C4-2B (cell line): ENCODE measurements around the gene MAP3K13.

ENCODE experiments used
- H3K27ac ChIP-seq: fragments of 450-650 bp; 2 replicates; pipeline ENCODE4 v1.5.1; 2017
- ZFX ChIP-seq: fragments of 450-650 bp; IDR thresholded peaks from 2 replicates; pipeline ENCODE4 v1.6.1; 2017
- TF ChIP-seq, protein P1 (sequence below): fragments of 450-650 bp; conservative IDR thresholded peaks from 2 replicates; pipeline ENCODE4 v1.5.1; 2017; ENCODE audit warnings: mild to moderate bottlenecking

The MAP3K13 gene

DNA sequence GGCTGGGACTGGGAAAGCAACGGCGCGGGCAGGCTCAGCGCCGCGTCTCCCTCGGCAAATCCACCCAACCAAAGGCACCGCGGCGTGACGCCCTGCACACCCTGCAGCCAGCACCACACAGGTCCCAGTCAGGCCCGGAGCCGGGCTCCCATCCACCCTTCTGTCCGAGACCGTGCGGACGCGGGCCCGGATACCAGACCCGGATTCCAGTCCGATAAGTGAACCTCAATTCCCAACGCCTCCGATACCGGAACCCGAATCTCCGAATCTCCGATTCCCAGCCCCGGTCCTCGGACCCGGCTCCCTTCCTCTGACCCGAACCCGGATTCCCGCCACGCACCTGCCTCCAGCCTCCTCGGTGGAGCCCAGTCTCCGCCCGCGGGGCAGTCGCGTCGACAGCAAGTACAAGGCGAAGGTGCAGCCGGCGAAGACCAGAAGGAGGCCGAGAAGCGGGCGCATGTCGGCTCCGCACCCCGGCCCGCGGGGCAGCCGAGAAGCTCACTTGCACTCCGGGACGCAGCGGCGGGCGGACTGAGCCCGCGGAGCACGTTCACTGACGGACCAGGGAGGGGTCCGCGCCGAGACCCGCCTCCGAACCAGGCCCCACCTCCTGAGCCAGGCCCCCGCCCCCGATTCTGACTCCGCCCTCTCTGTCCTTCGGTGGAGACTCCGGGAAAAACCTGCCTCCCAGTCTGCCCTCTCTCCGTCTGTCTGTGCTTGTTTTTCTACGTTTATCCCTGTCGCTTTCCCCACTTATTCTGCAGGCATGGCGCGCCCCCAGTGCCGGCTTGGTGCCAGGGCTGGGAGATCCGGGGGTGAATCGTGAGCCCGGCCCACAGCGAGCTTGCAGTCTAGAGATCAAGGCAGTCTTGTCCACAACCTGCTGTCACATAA lies 135.8 kb downstream of the MAP3K13 start, which contains the start of gene TMEM41A:
Gene TMEM41A, minus strand, starts transcription at position 533 of the 894 bp plus-strand sequence. Its CDS starts 74 bp downstream, at position 459.
- peak within 1 kb of the TSS; percentile 87 for H3K27ac ChIP-seq
- TF ChIP-seq, protein P1, sequence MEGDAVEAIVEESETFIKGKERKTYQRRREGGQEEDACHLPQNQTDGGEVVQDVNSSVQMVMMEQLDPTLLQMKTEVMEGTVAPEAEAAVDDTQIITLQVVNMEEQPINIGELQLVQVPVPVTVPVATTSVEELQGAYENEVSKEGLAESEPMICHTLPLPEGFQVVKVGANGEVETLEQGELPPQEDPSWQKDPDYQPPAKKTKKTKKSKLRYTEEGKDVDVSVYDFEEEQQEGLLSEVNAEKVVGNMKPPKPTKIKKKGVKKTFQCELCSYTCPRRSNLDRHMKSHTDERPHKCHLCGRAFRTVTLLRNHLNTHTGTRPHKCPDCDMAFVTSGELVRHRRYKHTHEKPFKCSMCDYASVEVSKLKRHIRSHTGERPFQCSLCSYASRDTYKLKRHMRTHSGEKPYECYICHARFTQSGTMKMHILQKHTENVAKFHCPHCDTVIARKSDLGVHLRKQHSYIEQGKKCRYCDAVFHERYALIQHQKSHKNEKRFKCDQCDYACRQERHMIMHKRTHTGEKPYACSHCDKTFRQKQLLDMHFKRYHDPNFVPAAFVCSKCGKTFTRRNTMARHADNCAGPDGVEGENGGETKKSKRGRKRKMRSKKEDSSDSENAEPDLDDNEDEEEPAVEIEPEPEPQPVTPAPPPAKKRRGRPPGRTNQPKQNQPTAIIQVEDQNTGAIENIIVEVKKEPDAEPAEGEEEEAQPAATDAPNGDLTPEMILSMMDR: no peak; the same call in 1 of the 2 replicates
- TF ChIP-seq ZFX: peak; percentile 87

DNA sequence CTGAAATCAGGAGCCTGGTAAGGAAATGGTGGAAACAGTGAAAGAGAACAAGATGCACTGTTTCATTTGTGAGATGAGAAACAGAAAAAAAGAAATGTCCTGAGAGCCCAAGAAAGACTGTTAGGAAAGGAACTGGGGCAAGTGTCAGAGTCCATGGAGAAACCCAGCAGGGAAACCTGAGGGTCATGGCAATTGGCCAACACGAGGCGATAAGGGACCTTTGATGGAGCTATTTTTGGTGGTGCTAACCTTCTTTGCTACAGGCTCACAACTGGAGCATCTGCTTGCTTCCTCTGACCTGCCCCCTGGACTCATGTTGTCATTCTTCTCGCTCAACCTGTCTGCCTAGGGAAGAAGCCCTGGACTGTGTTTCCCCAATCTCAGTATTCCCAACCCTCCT lies 140.1 kb downstream of the MAP3K13 start:
- TF ChIP-seq, protein P1: no peak
- TF ChIP-seq ZFX: no peak
- H3K27ac ChIP-seq: no peak overlapping the region; the same call in 1 of the 2 replicates

DNA sequence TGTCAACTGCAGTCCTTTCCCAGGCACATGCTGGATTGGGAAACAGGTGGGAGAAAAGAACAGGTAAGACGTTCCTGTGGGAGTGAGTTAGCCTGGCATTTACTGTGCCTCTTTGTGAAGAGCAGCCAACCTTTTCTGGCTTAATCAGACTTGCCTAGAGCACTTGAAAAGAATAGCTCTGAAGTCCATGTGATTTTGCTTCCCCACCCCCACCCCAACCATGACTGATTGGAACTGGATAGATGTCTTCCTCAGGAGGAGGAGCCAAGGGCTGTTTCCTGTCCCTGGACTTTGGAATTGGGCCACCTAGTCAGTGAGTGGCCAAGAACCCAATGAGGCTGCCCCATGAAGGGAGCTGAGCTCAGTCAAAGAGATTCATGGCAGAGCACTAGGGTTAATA lies 140.6 kb downstream of the MAP3K13 start:
- no peak for TF ChIP-seq ZFX
- TF ChIP-seq, protein P1: no peak
- H3K27ac ChIP-seq: no peak overlapping the region; the same call in 1 of the 2 replicates

DNA sequence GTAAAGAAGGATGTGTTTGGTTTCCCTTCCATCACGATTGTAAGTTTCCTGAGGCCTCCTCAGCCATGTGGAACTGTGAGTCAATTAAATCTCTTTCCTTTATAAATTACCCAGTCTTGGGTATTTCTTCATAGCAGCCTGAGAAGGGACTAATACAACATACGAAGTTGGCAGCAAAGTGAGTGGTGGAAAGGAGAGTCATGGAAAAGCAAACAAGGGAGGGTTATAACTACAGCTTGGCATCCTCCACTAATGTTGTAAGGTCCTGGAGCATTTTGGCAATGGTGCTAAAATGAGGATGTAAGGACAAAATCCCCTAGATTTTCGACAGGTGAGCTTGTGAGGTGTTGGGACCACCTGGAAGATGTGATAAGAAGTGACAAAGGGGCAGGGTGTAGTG lies 141.7 kb downstream of the MAP3K13 start:
- no peak overlapping the region for H3K27ac ChIP-seq
- TF ChIP-seq ZFX: no peak
- TF ChIP-seq, protein P1: no peak

DNA sequence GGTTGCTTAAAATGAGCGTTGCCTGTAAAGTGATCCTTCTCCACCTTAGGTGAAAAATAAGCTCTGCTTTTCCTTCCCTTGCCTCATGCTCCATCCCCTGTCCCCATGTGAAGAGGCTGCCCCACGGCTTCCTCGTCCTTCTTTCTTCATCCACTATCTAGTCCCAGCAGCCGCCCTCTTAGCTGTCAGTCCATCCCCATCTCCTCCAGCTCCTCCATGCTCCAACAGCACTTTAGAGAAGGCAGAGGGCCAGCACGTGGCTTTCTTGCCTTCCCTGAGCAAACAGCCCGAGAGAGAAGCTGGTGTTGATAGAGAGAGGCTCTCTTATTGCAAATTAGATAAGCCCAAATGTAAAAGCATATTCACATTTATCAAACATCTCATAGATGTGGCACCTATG lies 144.9 kb downstream of the MAP3K13 start:
- TF ChIP-seq ZFX: no peak
- TF ChIP-seq, protein P1: no peak

DNA sequence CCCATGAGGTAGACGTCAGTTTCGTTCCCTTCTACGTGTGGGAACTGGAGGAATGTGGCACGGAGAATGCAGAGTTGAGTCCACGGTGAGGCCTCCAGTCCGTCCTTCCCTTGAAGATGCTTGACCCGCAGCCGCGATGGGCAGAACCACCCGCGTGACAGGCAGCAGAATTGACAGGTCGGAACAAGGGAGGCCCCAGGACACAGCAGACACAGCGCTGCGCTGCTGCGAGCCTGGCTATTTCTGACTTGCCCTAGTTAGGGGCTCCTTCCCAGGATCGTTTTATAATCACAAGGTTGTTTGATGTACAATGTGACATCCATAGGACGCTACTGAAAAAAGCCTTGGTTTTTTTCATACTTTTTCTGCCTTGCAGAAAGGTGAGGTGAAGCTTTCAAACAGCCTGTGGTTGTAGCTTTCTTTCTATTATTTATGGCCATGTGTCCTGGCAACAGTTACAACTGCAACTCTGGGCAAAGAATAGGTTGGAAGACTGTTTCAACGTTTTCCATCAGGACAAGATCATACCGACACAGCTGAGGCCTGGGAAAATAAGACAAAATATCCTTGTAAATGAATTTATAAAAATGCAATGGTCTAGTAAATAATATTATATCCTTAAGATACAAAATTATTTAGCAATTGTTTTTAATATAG lies 145.5 kb downstream of the MAP3K13 start:
- no peak overlapping the region for H3K27ac ChIP-seq
- TF ChIP-seq, protein P1: no peak
- no peak for TF ChIP-seq ZFX

More for the DNA sequence above, 144.9 kb downstream of the MAP3K13 start:
- no peak overlapping the region for H3K27ac ChIP-seq

DNA sequence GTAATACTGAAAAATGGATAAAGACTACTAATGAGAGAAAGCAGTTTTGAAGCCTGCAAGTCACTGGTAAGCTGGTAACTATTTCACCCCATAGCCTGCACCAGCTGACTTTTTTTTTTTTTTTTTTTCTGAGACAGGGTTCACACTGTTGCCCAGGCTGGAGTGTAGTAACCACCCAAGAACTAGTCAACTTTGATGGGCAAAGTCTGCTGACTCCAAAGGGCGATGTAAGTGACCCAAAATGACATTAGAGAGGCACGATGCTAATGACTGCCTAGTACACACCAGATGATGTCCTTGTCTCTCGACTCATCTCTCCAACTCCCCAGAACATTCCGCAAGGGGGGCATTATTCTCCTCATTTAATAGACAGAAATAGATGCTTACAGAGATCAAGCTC lies 148.8 kb downstream of the MAP3K13 start:
- H3K27ac ChIP-seq: no peak overlapping the region
- TF ChIP-seq, protein P1: no peak
